Mucosa of stomach (tissue), 1 donor: Measurements from ENCODE around the gene FUCA2.
"Not testable (repeated sequence)": the region's sequence is repeated elsewhere in the genome, so short reads cannot be mapped to it uniquely, and the experiment has no call there.

ENCODE experiments used
- H3K27me3 ChIP-seq: one replicate; pipeline ENCODE4 v1.7.0; 2013; ENCODE audit warnings: mild to moderate bottlenecking, low read length; ENCODE audit not compliant: control insufficient read depth, insufficient read depth
- H3K36me3 ChIP-seq: one replicate; pipeline ENCODE4 v1.7.0; 2013; ENCODE audit warnings: low read length; ENCODE audit not compliant: control insufficient read depth, insufficient read depth
- H3K4me1 ChIP-seq: one replicate; pipeline ENCODE4 v1.7.0; 2013; ENCODE audit warnings: mild to moderate bottlenecking, low read length; ENCODE audit not compliant: control insufficient read depth, insufficient read depth
- H3K4me3 ChIP-seq: one replicate; pipeline ENCODE4 v1.7.0; 2013; ENCODE audit warnings: low read length
- H3K9ac ChIP-seq: one replicate; pipeline ENCODE4 v1.7.0; 2013; ENCODE audit warnings: mild to moderate bottlenecking, low read length, moderate library complexity
- H3K9me3 ChIP-seq: one replicate; pipeline ENCODE4 v1.7.0; 2013; ENCODE audit warnings: mild to moderate bottlenecking, low read length, moderate library complexity; ENCODE audit not compliant: control insufficient read depth
- donor health status: Pancreatic carcinoma.

Gene FUCA2

GRCh38 chr6:143529095-143529494 lies 17.6 kb upstream of the FUCA2 start:
- H3K36me3 ChIP-seq = no peaks in the 10 kb centered on the region

DNA sequence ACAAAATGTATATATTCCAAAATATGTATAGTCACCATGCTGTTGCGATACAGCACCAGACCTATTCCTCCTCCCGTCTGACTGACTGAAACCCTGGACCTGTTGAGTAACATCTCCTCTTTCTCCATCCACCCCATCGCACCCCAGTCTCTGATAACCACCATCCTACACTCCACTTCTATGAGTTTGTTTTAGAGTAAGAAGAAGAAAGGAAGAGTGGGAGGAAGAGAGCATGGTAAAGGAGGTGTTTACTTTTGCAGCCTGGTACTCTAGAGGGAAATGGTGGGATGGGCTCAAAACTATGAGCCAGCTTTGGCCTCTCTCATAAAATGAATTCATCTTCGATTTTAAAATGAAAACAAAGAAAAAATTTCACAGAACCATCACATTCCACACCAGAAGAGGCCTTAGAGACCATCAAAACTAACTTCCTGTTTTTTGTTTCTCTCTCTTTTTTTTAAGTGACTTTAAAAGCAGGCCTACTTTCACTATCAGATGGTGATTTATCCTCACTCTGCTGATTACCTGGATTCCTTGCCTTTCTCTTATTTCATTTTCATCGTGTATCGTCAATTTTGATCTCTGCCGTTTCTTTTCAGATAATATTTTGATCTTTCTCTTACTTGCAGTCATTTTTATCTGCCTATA lies 16.8 kb upstream of the FUCA2 start:
- Histone ChIP-seq H3K9me3 (no peaks in the 10 kb centered on the region), H3K27me3 (no peaks in the 10 kb centered on the region), H3K4me3 (no peak overlapping the region), H3K4me1 (peaks cover 10% of the 10 kb centered on the region), H3K36me3 (no peaks in the 10 kb centered on the region), H3K9ac (no peak overlapping the region)

More at GRCh38 chr6:143529095-143529494, 17.6 kb upstream of the FUCA2 start:
- Histone ChIP-seq H3K9me3 (no peaks in the 10 kb centered on the region), H3K4me1 (peaks cover 10% of the 10 kb centered on the region), H3K4me3 (no peak overlapping the region), H3K27me3 (no peaks in the 10 kb centered on the region), H3K9ac (no peak overlapping the region)

DNA sequence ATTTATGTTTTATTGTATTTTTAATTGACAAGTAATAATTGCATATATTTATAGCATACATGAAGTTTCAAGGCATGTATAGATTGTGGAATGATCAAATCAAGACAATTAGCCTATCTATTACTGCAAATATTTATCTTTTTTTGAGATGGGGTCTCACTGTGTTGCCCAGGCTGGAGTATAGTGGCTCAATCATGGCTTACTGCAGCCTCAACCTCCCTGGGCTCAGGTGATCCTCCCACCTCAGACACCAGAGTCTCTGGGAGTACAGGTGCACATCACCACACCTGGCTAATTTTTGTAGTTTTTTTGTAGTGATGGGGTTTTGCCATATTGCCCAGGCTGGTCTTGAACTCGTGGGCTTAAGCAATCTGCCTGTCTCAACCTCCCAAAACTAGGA lies 16.2 kb upstream of the FUCA2 start:
- H3K9me3 ChIP-seq = no peaks in the 10 kb centered on the region
- peaks cover 14% of the 10 kb centered on the region for H3K4me1 ChIP-seq
- H3K4me3 ChIP-seq = no peak overlapping the region
- no peak overlapping the region for H3K9ac ChIP-seq
- no peaks in the 10 kb centered on the region for H3K27me3 ChIP-seq
- H3K36me3 ChIP-seq = no peaks in the 10 kb centered on the region

DNA sequence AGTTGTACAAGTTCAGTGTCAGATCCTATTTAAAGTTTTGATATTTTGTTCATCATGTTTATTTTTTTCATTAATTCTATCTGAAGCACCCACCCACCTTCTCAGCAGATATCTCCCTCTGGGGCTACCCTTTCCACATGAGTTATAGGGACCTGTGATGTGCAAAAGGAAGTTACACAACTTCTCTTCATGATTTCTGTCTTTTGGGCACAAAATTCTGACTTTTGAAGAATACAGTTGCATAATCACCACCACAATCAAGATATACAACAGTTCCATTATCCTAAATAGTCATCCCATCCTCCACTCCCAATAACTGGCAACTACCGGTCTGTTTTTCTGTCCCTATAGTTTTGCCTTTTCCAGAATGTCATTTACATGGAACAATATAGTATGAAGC lies 13.8 kb upstream of the FUCA2 start:
- Histone ChIP-seq H3K36me3 (no peaks in the 10 kb centered on the region), H3K27me3 (no peaks in the 10 kb centered on the region), H3K4me1 (peaks cover 15% of the 10 kb centered on the region), H3K4me3 (no peak overlapping the region), H3K9me3 (no peaks in the 10 kb centered on the region), H3K9ac (no peak overlapping the region)

DNA sequence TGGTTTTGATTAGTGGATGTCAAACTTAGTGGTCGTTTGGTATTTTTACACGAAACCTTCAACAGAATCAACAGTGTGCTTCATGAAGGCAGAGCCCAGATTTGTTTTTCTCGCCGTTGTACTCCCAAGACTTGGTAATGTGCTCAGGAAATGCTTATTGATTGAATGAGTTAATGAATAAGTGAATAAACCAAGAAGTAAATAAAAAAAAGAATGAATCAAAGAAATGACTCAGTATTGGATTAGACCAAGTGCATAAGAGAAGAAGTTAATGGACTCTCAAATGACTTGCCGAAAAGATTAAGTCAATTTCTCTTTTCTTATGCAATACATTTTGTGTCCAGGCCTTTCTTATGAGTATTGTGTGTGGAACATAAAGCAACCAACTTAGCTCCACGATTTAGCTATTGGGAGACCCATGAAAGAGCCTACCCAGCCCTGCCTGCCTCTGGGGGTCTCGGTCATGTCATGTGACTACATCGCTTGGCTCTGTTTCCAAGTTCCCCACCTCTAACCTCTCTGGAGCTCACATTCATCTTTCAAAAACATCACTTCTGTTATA lies 10.6 kb upstream of the FUCA2 start:
- H3K9ac ChIP-seq = no peak overlapping the region
- H3K9me3 ChIP-seq = no peaks in the 10 kb centered on the region
- no peaks in the 10 kb centered on the region for H3K27me3 ChIP-seq

GRCh38 chr6:143517447-143517773 lies 5.9 kb upstream of the FUCA2 start:
- Histone ChIP-seq H3K27me3 (no peaks in the 10 kb centered on the region), H3K4me1 (peaks cover 44% of the 10 kb centered on the region), H3K36me3 (no peaks in the 10 kb centered on the region), H3K4me3 (no peak overlapping the region), H3K9me3 (no peaks in the 10 kb centered on the region), H3K9ac (no peak overlapping the region)

More for the DNA sequence above, 10.6 kb upstream of the FUCA2 start:
- Histone ChIP-seq H3K4me1 (peaks cover 15% of the 10 kb centered on the region), H3K4me3 (no peak overlapping the region), H3K36me3 (no peaks in the 10 kb centered on the region)

DNA sequence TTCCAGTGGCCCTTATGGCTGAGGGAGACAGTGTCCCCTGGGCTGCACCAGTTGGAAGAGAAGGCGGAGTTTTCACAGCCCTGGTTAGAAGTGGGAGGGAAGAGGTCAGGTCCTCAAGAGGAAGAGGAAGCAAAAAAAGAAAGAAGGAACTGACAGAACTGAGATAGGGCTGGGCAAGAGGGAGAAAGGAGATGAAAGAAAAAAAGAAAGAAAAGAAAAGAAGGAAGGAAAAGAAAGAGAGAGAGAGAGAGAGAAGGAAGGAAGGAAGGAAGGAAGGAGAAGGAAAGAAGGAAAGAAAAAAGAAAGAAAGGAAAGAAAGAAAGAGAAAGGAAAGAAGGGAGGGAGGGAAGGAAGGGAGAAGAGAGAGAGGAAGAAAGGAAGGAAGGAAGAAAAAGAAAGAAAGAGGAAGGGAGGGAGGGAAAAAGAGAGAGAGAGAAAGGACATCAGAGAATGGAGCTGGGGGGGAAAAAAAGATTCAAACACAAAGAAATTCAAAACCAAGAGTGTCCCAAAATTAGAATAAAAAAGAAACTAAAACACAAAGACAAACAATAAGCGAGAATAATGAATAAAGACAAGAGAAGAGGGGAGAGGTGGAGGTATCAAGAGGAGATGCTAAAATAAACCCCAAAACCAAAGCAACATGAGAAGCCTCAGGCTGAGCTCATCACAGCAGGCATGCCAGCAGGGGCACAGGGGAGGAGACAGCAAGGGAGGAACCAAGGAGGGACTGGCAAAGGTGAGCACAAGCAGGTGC lies 5.3 kb upstream of the FUCA2 start:
- Histone ChIP-seq H3K27me3 (no peaks in the 10 kb centered on the region), H3K9me3 (no peaks in the 10 kb centered on the region), H3K4me3 (no peak overlapping the region), H3K36me3 (no peaks in the 10 kb centered on the region), H3K9ac (no peak overlapping the region), H3K4me1 (peaks cover 42% of the 10 kb centered on the region)

DNA sequence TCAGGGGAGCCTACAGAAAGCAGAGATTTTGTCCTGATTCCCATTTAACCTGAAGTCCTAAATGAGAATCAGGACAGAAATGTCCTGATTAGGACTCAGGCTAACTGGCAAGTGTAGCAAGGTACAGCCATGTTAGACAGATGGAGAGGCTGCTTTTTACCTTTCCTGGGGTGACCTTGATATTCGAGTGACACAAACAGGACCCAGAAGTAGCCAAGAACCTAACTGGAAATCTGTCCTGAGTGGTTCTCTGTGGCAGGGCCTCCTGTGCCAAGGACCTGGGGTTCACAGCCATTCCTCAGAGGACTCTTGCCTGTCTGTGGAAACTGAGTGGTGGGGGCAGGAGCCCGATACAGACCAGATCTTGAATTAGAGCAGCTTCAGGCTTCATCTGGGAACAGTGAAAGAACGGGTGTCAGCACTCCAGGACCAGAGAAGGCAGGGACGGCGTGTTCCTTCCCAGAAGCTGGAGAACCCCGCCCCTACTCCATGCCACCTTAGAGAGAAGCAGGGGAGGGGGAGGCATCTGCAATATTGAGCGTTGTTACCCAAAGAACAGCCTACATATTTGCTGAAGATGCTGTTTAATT lies 4.3 kb upstream of the FUCA2 start:
- no peaks in the 10 kb centered on the region for H3K36me3 ChIP-seq
- peaks cover 40% of the 10 kb centered on the region for H3K4me1 ChIP-seq
- H3K9me3 ChIP-seq = no peaks in the 10 kb centered on the region
- H3K9ac ChIP-seq = no peak overlapping the region
- H3K27me3 ChIP-seq = no peaks in the 10 kb centered on the region
- H3K4me3 ChIP-seq = no peak overlapping the region

GRCh38 chr6:143515061-143515760 lies 3.7 kb upstream of the FUCA2 start:
- H3K27me3 ChIP-seq = no peaks in the 10 kb centered on the region
- no peak overlapping the region for H3K4me3 ChIP-seq
- H3K4me1 ChIP-seq = peaks cover 40% of the 10 kb centered on the region
- no peaks in the 10 kb centered on the region for H3K9me3 ChIP-seq
- no peak overlapping the region for H3K9ac ChIP-seq
- no peaks in the 10 kb centered on the region for H3K36me3 ChIP-seq

DNA sequence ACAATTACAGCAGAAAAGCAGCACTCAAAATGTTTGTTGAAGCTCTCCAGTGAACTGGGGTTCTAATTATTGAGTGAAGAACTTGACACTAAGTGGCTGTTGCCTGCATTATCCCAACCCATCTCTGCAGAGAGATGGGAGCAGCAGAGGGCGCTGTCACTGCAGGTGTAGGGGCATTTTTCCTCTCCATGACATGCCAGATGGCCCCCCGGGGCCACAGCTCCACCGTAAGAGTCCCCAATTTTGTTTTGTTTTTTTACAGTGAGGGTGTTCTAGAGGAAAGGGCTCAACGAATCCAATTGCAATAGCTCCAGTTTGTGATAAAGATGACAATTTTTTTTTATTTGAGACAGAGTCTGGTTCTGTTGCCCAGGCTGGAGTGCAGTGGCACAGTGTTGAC lies 1.9 kb upstream of the FUCA2 start:
- Histone ChIP-seq H3K9me3 (no peaks in the 10 kb centered on the region), H3K27me3 (no peaks in the 10 kb centered on the region), H3K36me3 (no peaks in the 10 kb centered on the region), H3K4me3 (no peak overlapping the region), H3K9ac (no peak overlapping the region), H3K4me1 (peaks cover 47% of the 10 kb centered on the region)

GRCh38 chr6:143510326-143510725 lies 1.2 kb downstream of the FUCA2 start:
- Histone ChIP-seq H3K4me3 (peak overlapping the region; percentile 98), H3K9ac (peak overlapping the region; percentile 81), H3K4me1 (peaks cover 31% of the 10 kb centered on the region)
- not testable (repeated sequence) for H3K9me3 ChIP-seq, H3K36me3 ChIP-seq, H3K27me3 ChIP-seq
